Heart right ventricle (tissue), 16 donors: ENCODE data around the gene ABLIM2. TPM values are rescaled to one million over a fixed set of nuclear protein-coding genes. Genes with fewer than 3 reads are reported as not detected.
A peak's percentile ranks its signal among the peaks of the same experiment; 100 is the strongest.

ENCODE experiments used
- ATAC-seq, 8 donors: fragments of 200-7000 bp; cut with Tn5 transposase; one replicate each; pipeline ENCODE4 v1.9.1; 2020; ENCODE audit warnings: mild to moderate bottlenecking in 8 of 8, moderate library complexity in 8 of 8, moderate number of reproducible peaks in 1 of 8
- DNase-seq, 2 donors: peaks; one replicate each; pipeline ENCODE4 v3.0.0-alpha.2; 2020
- H3K27ac ChIP-seq, 10 donors: fragments of 200-600 bp; sonication (generic) in 2 of 10; one replicate each; pipeline versions ENCODE4 v1.5.0 to v1.8.0; 2020 to 2022; ENCODE audit warnings: mild to moderate bottlenecking in 3 of 10
- H3K27me3 ChIP-seq, 7 donors: fragments of 200-600 bp; one replicate each; pipeline ENCODE4 v1.8.0; 2021 to 2022; ENCODE audit warnings: mild to moderate bottlenecking in 2 of 7
- H3K36me3 ChIP-seq, 9 donors: fragments of 200-600 bp; sonication (generic) in 1 of 9; one replicate each; pipeline versions ENCODE4 v1.5.0 to v1.8.0; 2020 to 2022; ENCODE audit warnings: mild to moderate bottlenecking in 2 of 9
- H3K4me1 ChIP-seq, 9 donors: fragments of 200-600 bp; sonication (generic) in 1 of 9; one replicate each; pipeline versions ENCODE4 v1.5.0 to v1.8.0; 2020 to 2022; ENCODE audit warnings: mild to moderate bottlenecking in 4 of 9
- H3K4me3 ChIP-seq, 10 donors: fragments of 200-600 bp; sonication (generic) in 2 of 10; one replicate each; pipeline versions ENCODE4 v1.5.0 to v1.8.0; 2020 to 2022; ENCODE audit warnings: mild to moderate bottlenecking in 7 of 10, moderate library complexity in 2 of 10
- H3K9me3 ChIP-seq, 11 donors: fragments of 200-600 bp in 10 of 11; sonication (generic) in 2 of 11; one replicate each; pipeline versions ENCODE4 v1.5.0 to v1.8.0; 2013 to 2022; ENCODE audit warnings: mild to moderate bottlenecking in 2 of 11, control low read depth in 1 of 11, moderate library complexity in 1 of 11
- WGBS, 2 donors: extraction: QIAGEN DNeasy Blood & Tissue Kit; methylation state at CpG; one replicate each; pipeline ENCODE4 v1.1.7; 2013; ENCODE audit warnings: inconsistent platforms in 1 of 2; 5-methylcytosine and 5-hydroxymethylcytosine counted together
- intact Hi-C, 10 donors: fragments of 100-400 bp; cut with DNase I; formaldehyde crosslinking; loops; one replicate each; pipeline versions ENCODE4 v1.11.1 to v1.14.2; 2022
- polyA plus RNA-seq, 2 donors: library from polyadenylated mRNA; stranded (reverse); fragments of 200-250 nt; gene quantifications; one replicate each; pipeline ENCODE4 v1.2.3, GENCODE V29; 2013
- total RNA-seq, 10 donors: library from RNA; stranded (reverse); fragmentation: NEBNext Ultra II Directional in 3 of 10; extraction: Animal tissue kit (Norgen Biotek cat#: 25700) in 3 of 10; gene quantifications; one replicate each; pipeline versions ENCODE4 v1.2.1 to v1.2.4, GENCODE V29; 2021 to 2023
- TF ChIP-seq, protein P1 (sequence below), 9 donors: fragments of 200-600 bp; sonication (generic) in 2 of 9; IDR thresholded peaks; one replicate each; pipeline versions ENCODE4 v1.5.0 to v1.8.0; 2021 to 2022; ENCODE audit warnings: antibody characterized with exemption in 9 of 9, mild to moderate bottlenecking in 5 of 9, moderate library complexity in 1 of 9
- donor health status: Arrhythmogenic right ventricular cardiomyopathy.
- donor health status: ischemic (EF 13 %, LVEDD 7.1; RV severe dilation, severe dysfunction).
- donor health status: healthy with polysubstance abuse.
- donor health status: DM: no; HTN: yes; CAD: no.
- donor health status: DM: no; HTN: no; CAD: no.
- donor health status: ischemic (EF 25% LVEDD 6.9; RV normal size, moderate dysfunction).
- donor health status: ischemic (EF 25% LVEDD 5.7; RV mildly dilated, moderate dysfunction).
- donor health status: healthy.
- donor health status: DM: yes; HTN: yes; CAD: no.
- donor health status: Ischemic cardiomyopathy.
- donor health status: ischemic (EF 35%, LVEDD 5.7; RV mildly dilated, moderate dysfunction).
- donor health status: nonischemic (EF 11% LVEDD 7.7; RV severe dilation, severe dysfunction).
- donor health status: DM: yes; HTN: yes; CAD: no.
- donor health status: PGD.
- donor health status: ischemic (EF 29% LVEDD 5.4; RV normal size, mild dysfunction).
- donor health status: nonischemic (EF 23%, LVEDD 6.1; RV moderate dilation, normal function).

Gene ABLIM2
- total and polyA plus RNA-seq, 12 donors, result 7.2 to 27.8 (median 17.6) TPM

DNA sequence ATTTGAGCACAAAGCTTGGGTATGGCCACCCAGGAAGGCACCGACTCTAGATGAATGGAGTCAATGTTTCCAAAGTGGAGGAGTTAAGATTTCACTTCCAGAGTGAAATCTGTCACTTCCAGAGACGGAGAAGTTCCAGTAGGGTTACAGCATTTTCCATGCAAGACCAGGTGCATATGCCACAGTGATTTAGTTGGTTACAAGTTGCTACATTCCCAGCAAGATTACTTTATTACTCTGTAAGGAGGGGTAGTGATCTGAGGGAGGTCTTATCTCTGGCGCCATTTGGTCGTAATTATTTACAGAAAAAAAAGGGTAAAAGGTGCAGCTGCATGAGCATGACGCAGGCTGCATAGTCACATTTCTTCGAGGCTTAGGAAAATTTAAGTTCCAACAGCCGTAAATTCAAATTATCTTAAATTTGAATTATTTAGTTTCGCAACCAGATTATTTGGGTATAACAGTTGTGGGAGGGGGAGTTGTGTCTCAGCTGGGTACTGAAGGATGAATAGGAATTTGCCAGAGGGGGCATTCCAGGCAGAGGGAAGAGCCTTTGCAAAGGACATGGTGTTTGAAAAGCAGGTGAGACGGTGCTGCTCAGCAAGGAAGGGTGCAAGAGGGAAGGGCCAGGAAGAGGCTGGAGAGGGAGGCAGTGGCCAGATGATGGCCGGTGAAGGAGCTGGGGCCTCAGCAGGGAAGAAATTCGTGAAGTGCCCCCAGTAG, 201.5 kb downstream of the ABLIM2 start:
- Histone ChIP-seq H3K4me3 (no peak overlapping the region), H3K9me3 (peaks cover 0 to 11% (median 0%) of the 10 kb centered on the region in 11 donors), H3K27ac (peak overlapping the region in 1 of 10 donors; percentile 47), H3K36me3 (no peaks in the 10 kb centered on the region), H3K4me1 (peaks cover 0 to 23% (median 5%) of the 10 kb centered on the region in 9 donors), H3K27me3 (no peaks in the 10 kb centered on the region)
- intact Hi-C loops, result no loop called here
- DNase-seq (no peak), ATAC-seq (no peak)
- 87 to 92% methylated on average over 11 of the region's 11 CpGs for WGBS, 2 donors
- TF ChIP-seq, protein P1, sequence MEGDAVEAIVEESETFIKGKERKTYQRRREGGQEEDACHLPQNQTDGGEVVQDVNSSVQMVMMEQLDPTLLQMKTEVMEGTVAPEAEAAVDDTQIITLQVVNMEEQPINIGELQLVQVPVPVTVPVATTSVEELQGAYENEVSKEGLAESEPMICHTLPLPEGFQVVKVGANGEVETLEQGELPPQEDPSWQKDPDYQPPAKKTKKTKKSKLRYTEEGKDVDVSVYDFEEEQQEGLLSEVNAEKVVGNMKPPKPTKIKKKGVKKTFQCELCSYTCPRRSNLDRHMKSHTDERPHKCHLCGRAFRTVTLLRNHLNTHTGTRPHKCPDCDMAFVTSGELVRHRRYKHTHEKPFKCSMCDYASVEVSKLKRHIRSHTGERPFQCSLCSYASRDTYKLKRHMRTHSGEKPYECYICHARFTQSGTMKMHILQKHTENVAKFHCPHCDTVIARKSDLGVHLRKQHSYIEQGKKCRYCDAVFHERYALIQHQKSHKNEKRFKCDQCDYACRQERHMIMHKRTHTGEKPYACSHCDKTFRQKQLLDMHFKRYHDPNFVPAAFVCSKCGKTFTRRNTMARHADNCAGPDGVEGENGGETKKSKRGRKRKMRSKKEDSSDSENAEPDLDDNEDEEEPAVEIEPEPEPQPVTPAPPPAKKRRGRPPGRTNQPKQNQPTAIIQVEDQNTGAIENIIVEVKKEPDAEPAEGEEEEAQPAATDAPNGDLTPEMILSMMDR (IDR thresholded peaks at IDR 0.05), result no peak

DNA sequence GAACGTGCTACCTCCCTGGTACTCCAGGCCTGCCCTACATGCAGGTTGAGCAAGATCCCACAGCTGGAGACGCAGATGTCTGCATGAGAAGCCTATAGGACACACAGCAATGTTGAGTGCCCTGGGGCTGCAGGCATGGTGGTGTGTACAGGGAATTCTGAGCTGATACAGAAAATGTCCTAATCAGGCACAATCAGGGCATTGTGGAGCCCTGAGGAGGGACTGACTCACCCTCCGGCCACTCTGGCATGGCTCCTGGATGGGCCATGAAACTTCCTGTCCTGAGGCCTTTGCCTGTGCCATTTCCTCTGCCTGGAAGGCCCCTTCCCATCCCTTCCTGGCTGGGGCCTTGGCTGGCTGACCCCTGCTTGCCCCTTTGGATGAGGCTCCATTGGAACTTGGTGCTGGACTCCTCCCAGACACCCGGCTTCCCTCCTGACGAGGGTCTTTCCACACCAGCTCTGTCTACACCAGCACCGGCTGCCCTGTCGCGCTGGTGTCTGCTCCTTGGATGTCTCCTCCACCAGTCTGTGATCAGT, 202.3 kb downstream of the ABLIM2 start:
- DNase-seq (no peak), ATAC-seq (peak in 7 of 8 donors; percentile 32 to 66 (median 50))
- H3K36me3 ChIP-seq, result no peaks in the 10 kb centered on the region
- intact Hi-C loops, result no loop called here
- WGBS, 2 donors, result 72 to 79% methylated on average over 8 of the region's 8 CpGs
- H3K27ac ChIP-seq, result peak overlapping the region in 1 of 10 donors; percentile 47
- H3K9me3 ChIP-seq, result peaks cover 0 to 11% (median 0%) of the 10 kb centered on the region in 11 donors
- H3K4me1 ChIP-seq, result peaks cover 0 to 23% (median 5%) of the 10 kb centered on the region in 9 donors
- no peaks in the 10 kb centered on the region for H3K27me3 ChIP-seq
- TF ChIP-seq, protein P1 (IDR thresholded peaks at IDR 0.05), result no peak
- no peak overlapping the region for H3K4me3 ChIP-seq

DNA sequence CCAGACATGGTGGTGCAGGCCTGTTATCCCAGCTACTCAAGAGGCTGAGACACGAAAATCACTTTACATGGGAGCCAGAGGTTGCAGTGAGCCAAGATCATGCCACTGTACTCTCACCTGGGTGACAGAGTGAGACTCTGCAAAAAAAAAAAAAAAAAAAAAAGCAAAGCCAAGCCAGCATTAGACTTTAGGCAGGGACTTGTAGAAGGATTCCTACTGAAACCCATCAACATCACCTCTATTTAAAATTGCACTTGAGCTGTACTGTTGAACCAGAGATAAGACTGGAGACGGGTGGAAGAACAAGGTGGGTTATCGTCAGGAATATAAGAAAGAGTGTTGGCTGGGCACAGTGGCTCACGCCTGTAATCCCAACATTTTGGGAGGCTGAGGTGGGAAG, 203.2 kb downstream of the ABLIM2 start:
- 42 to 62% methylated on average over 4 of the region's 4 CpGs for WGBS, 2 donors
- no peak for DNase-seq
- Histone ChIP-seq H3K9me3 (peaks cover 0 to 11% (median 0%) of the 10 kb centered on the region in 11 donors), H3K27me3 (no peaks in the 10 kb centered on the region), H3K36me3 (no peaks in the 10 kb centered on the region), H3K4me3 (no peak overlapping the region), H3K4me1 (peaks cover 0 to 14% (median under 1%) of the 10 kb centered on the region in 9 donors), H3K27ac (no peak overlapping the region)
- intact Hi-C loops, result no loop called here
- TF ChIP-seq, protein P1 (IDR thresholded peaks at IDR 0.05), result no peak
- peak in 5 of 8 donors; percentile 16 to 77 (median 46) for ATAC-seq

DNA sequence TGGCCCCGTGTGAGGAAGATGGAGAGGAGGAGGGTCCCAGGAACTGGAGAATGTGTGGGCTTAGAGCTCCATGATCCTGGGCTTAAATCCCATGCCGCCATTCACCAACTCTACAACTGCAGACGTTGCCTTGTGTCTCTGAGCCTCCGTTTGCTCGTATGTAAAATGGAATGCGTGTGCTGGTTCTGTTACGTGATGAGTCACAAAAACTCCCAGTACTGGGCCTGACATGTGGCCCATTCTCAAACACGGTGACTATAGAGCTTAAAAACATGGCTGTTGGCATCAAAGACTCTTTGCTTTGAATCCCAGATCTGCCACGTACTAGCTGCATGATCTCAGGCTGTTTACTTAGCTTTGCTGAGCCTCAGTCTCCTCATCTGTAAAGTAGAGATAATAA, 206.0 kb downstream of the ABLIM2 start:
- Histone ChIP-seq H3K27ac (no peak overlapping the region), H3K36me3 (no peaks in the 10 kb centered on the region), H3K27me3 (no peaks in the 10 kb centered on the region), H3K9me3 (peaks cover 0 to 11% (median 0%) of the 10 kb centered on the region in 11 donors), H3K4me1 (peaks cover 0 to 10% (median 0%) of the 10 kb centered on the region in 9 donors), H3K4me3 (no peak overlapping the region)
- TF ChIP-seq, protein P1 (IDR thresholded peaks at IDR 0.05), result no peak
- 95% methylated on average over 9 of the region's 9 CpGs for WGBS, 2 donors
- no peak for DNase-seq
- ATAC-seq, result no peak
- intact Hi-C loops, result no loop called here
